HG03064 (cell line): ENCODE measurements around the gene KIF18B.

Source experiments
- ATAC-seq: cut with Tn5 transposase; IDR thresholded peaks from one replicate; pipeline ENCODE4 v1.9.1; 2021; ENCODE audit warnings: low read depth; ENCODE audit not compliant: unreplicated experiment

The KIF18B gene

DNA sequence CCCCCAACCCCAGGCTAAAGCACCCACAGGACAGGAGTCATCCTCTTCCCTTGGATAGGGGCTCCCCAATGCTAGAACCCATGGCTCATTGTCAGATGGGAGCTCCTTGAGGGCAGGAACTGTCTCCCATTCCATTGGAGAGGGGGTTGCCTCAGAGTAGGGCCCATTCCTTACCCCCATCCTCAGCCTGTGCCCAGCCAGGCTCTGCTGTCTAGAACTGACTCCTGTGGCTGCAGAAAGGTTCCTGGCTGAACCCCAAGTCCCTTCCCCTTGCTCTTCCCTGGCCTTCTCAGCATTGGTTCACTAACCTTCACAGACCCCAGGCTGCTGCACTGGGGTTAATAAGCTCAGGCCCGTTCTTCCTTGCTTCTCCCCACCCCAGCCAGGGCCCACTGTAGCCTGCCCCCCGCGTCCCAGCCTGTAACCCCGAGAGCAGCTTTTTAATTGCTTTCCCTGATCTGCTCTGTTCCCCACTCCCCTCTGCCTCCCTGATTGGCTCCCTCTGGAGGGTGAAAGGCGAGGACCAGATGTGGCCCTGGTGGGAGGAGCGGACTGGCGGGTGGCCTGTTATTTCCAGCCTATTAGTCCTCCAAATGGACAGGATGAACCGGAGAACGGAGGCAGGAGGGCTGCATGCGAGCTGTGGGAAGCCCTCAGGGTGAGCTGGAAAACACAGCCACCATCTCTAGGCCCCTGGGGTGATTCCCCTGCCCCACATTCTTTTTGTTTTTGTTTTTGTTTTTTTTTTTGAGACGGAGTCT, 26.3 kb downstream of the KIF18B start:
- no peak for ATAC-seq

- ATAC-seq = no peak
Observed at GRCh38 chr17:44920565-44920940, 27.0 kb downstream of the KIF18B start.

DNA sequence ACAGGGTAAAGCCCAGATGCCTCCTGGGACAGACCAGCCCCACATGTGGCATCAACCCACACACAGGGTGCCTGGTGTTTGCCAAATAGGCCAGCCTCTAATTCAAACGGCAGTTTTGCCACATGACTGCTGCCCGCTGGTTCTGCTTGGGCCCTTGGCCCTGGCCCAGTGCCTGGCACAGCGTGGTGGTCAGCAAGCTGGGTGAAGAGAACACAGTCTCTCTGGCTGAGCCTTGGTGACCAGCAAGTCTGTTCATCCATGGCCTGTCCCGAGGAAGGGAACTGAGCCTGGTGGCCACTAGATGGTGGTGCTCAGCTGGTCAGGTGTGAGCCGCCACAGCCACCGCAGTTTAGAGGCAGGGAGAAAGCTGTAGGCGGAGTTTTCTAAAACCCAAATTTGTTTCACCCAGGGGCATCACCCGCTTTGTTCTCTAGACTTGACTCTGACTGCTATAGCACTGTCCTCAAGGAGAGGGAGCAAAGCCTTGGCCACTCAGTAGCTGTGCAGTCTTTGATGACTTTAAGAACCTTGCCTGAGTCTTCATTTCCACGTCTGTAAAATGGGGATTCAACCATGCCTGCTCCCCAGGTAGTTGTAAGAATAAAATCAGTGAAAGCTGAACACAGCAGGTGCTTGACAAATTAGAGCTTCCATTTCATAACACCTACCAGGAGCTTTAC, 27.5 kb downstream of the KIF18B start:
- no peak for ATAC-seq

DNA sequence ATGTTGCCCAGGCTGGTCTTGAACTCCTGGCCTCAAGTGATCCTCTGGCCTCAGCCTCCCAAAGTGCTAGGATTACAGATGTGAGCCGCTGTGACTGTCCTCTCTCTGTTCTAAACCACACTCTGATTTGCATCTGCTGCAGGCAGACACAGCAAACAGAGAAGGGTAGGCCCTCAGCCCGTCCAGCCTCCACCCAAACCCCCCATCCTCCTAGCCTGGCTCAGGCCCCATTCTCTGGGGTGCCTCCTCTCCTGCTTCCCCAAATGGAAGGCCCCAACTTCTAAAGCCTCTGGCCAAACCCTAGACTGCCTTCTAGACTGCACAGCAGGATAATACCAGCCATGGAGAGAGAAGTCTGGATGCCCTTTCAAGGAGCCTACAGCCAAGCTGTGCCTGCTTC, 28.2 kb downstream of the KIF18B start:
- ATAC-seq = no peak

- ATAC-seq = no peak
Observed at GRCh38 chr17:44918006-44918405, 29.6 kb downstream of the KIF18B start.

GRCh38 chr17:44917456-44917855, 30.1 kb downstream of the KIF18B start:
- no peak for ATAC-seq

DNA sequence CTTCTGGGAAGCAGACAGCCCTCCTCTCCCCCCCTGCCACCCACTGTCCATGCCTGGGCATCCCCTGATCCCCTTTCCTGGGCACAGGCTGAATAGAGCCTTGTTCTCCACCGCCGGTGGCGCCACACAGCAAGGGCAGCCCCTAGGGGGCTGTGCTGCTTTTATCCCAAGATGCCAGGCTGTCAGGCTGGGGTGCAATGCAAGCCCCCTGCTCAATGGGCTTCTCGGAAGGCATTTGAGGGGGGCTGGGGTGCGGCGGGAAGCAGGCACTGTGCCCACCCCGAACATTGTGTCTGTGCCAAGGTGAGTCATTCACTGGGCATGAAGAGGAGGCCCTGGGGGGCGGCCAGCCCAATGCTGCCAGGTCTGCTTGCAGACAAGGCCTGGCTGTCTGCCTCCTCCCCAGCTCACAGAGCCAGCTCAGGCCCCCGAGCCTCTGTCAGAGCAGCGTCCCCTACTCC, 30.8 kb downstream of the KIF18B start:
- no peak for ATAC-seq

DNA sequence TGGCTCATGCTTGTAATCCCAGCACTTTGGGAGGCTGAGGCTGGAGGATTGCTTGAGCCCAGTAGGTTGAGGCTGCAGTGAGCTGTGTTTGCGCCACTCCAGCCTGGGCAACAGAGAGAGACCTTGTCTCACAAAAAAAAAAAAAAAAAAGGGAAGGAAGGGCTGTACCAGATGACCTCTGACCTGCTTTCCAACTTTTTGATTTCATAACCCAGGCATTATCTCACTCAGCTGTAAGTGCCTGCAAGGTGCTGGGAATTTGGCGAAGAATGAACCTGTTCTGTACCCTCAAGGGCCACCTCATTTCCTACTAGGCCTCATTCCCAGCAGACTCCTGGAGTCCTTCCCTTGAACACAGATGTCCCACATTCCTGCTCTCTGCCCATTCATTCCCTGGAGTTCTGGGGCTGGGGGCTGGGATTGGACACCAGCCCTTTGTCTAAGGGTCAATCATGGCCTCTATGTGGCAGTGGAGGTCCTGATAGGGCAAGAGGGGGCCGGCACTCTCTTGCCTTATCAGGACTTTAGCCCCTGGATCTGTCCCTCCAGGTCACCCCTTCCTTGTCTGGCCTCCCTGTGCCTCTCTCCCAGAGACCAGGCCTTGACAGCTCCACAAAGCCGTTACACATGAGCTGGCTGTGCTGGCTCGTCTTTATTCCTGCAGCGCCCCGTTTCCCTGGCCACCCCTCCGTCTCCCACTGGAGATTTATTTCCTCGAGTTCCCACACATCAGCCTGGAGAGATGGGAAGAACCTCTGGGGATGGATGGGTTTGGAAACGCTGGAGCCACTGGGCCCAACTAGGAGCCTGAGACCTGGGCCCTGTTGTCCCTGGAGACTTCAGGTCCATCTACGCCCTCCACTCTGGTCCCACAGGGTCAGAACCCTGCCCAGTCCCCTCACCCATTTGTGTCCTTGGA, 31.5 kb downstream of the KIF18B start:
- no peak for ATAC-seq

- ATAC-seq = no peak
Observed at GRCh38 chr17:44915321-44915726, 32.2 kb downstream of the KIF18B start, which contains the start of gene GFAP. Gene GFAP, minus strand, starts transcription at chr17:44915500. Its CDS starts 14 bp downstream, at chr17:44915486.

- ATAC-seq = no peak
Observed at GRCh38 chr17:44914698-44915271, 32.8 kb downstream of the KIF18B start.

GRCh38 chr17:44914148-44914547, 33.4 kb downstream of the KIF18B start:
- ATAC-seq = no peak

- ATAC-seq = no peak
Observed at GRCh38 chr17:44913676-44914075, 33.9 kb downstream of the KIF18B start.

DNA sequence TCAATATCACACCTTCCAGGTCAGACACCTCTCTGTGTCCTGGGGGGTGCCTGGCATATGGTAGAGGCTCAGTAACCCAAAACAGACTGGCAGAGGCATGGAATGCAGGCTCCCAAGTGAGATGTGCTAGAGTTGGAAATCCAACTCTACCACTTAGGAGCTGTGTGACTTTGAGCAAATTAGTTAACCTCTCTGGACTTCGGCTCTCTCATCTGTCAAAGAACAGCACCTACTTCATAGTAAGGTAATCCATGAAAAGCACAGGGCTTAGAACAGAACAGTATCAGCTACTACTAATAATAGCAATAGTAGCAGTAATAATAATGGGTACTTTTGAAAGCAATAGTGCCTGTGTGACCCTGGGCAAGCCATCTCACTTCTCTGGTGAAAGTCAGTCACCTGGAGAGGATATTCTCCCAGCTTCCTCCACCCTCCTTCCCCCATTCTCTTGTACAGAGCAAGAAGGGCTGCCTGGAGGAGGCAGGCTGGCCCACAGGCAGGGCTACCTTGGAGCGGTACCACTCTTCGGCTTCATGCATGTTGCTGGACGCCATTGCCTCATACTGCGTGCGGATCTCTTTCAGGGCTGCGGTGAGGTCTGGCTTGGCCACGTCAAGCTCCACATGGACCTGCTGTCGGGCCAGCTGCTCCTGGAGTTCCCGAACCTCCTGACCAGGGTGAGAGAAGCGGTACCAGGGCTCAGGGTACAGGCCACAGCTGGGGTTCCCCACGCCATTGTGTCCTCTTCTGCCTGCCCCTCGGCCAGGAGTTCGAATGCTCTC, 34.6 kb downstream of the KIF18B start:
- ATAC-seq = no peak

- no peak for ATAC-seq
Observed at GRCh38 chr17:44911133-44912001, 36.2 kb downstream of the KIF18B start.

GRCh38 chr17:44910231-44911106, 37.1 kb downstream of the KIF18B start:
- ATAC-seq = no peak

GRCh38 chr17:44909681-44910144, 37.9 kb downstream of the KIF18B start:
- no peak for ATAC-seq

GRCh38 chr17:44908761-44909326, 38.7 kb downstream of the KIF18B start:
- ATAC-seq = no peak
